Heart right ventricle (tissue), 16 donors: ENCODE data around the gene ABHD16A. TPM values are rescaled to one million over a fixed set of nuclear protein-coding genes. Genes with fewer than 3 reads are reported as not detected.

ENCODE experiments used
- ATAC-seq, 8 donors: fragments of 200-7000 bp; cut with Tn5 transposase; one replicate each; pipeline ENCODE4 v1.9.1; 2020; ENCODE audit warnings: mild to moderate bottlenecking in 8 of 8, moderate library complexity in 8 of 8, moderate number of reproducible peaks in 1 of 8
- DNase-seq, 2 donors: peaks; one replicate each; pipeline ENCODE4 v3.0.0-alpha.2; 2020
- H3K27ac ChIP-seq, 10 donors: fragments of 200-600 bp; sonication (generic) in 2 of 10; one replicate each; pipeline versions ENCODE4 v1.5.0 to v1.8.0; 2020 to 2022; ENCODE audit warnings: mild to moderate bottlenecking in 3 of 10
- H3K27me3 ChIP-seq, 7 donors: fragments of 200-600 bp; one replicate each; pipeline ENCODE4 v1.8.0; 2021 to 2022; ENCODE audit warnings: mild to moderate bottlenecking in 2 of 7
- H3K36me3 ChIP-seq, 9 donors: fragments of 200-600 bp; sonication (generic) in 1 of 9; one replicate each; pipeline versions ENCODE4 v1.5.0 to v1.8.0; 2020 to 2022; ENCODE audit warnings: mild to moderate bottlenecking in 2 of 9
- H3K4me1 ChIP-seq, 9 donors: fragments of 200-600 bp; sonication (generic) in 1 of 9; one replicate each; pipeline versions ENCODE4 v1.5.0 to v1.8.0; 2020 to 2022; ENCODE audit warnings: mild to moderate bottlenecking in 4 of 9
- H3K4me3 ChIP-seq, 10 donors: fragments of 200-600 bp; sonication (generic) in 2 of 10; one replicate each; pipeline versions ENCODE4 v1.5.0 to v1.8.0; 2020 to 2022; ENCODE audit warnings: mild to moderate bottlenecking in 7 of 10, moderate library complexity in 2 of 10
- H3K9me3 ChIP-seq, 11 donors: fragments of 200-600 bp in 10 of 11; sonication (generic) in 2 of 11; one replicate each; pipeline versions ENCODE4 v1.5.0 to v1.8.0; 2013 to 2022; ENCODE audit warnings: mild to moderate bottlenecking in 2 of 11, control low read depth in 1 of 11, moderate library complexity in 1 of 11
- CTCF ChIP-seq, 9 donors: fragments of 200-600 bp; sonication (generic) in 2 of 9; IDR thresholded peaks; one replicate each; pipeline versions ENCODE4 v1.5.0 to v1.8.0; 2021 to 2022; ENCODE audit warnings: antibody characterized with exemption in 9 of 9, mild to moderate bottlenecking in 5 of 9, moderate library complexity in 1 of 9
- WGBS, 2 donors: extraction: QIAGEN DNeasy Blood & Tissue Kit; methylation state at CpG; one replicate each; pipeline ENCODE4 v1.1.7; 2013; ENCODE audit warnings: inconsistent platforms in 1 of 2; 5-methylcytosine and 5-hydroxymethylcytosine counted together
- intact Hi-C, 10 donors: fragments of 100-400 bp; cut with DNase I; formaldehyde crosslinking; loops; one replicate each; pipeline versions ENCODE4 v1.11.1 to v1.14.2; 2022
- polyA plus RNA-seq, 2 donors: library from polyadenylated mRNA; stranded (reverse); fragments of 200-250 nt; gene quantifications; one replicate each; pipeline ENCODE4 v1.2.3, GENCODE V29; 2013
- total RNA-seq, 10 donors: library from RNA; stranded (reverse); fragmentation: NEBNext Ultra II Directional in 3 of 10; extraction: Animal tissue kit (Norgen Biotek cat#: 25700) in 3 of 10; gene quantifications; one replicate each; pipeline versions ENCODE4 v1.2.1 to v1.2.4, GENCODE V29; 2021 to 2023
- donor health status: Arrhythmogenic right ventricular cardiomyopathy.
- donor health status: ischemic (EF 13 %, LVEDD 7.1; RV severe dilation, severe dysfunction).
- donor health status: healthy with polysubstance abuse.
- donor health status: DM: no; HTN: yes; CAD: no.
- donor health status: DM: no; HTN: no; CAD: no.
- donor health status: ischemic (EF 25% LVEDD 6.9; RV normal size, moderate dysfunction).
- donor health status: ischemic (EF 25% LVEDD 5.7; RV mildly dilated, moderate dysfunction).
- donor health status: healthy.
- donor health status: DM: yes; HTN: yes; CAD: no.
- donor health status: Ischemic cardiomyopathy.
- donor health status: ischemic (EF 35%, LVEDD 5.7; RV mildly dilated, moderate dysfunction).
- donor health status: nonischemic (EF 11% LVEDD 7.7; RV severe dilation, severe dysfunction).
- donor health status: DM: yes; HTN: yes; CAD: no.
- donor health status: PGD.
- donor health status: ischemic (EF 29% LVEDD 5.4; RV normal size, mild dysfunction).
- donor health status: nonischemic (EF 23%, LVEDD 6.1; RV moderate dilation, normal function).

Gene ABHD16A
- total and polyA plus RNA-seq, 12 donors, result 24.3 to 45.2 (median 28.7) TPM

- ATAC-seq (no peak), DNase-seq (no peak)
- Histone ChIP-seq H3K27ac (no peak within 1 kb of the TSS), H3K27me3 (no peaks in the 10 kb centered on the region), H3K4me3 (no peak within 1 kb of the TSS), H3K36me3 (no peaks in the 10 kb centered on the region), H3K4me1 (peaks cover 0 to 10% (median 0%) of the 10 kb centered on the region in 9 donors), H3K9me3 (no peaks in the 10 kb centered on the region)
- WGBS, 2 donors, result 73 to 80% methylated on average over 16 of the region's 16 CpGs
- intact Hi-C loops, result no loop called here
- no peak for TF ChIP-seq CTCF (IDR thresholded peaks at IDR 0.05)
Measured at GRCh38 chr6:31715022-31715958, 12.2 kb upstream of the ABHD16A start, which contains the start of gene LY6G6D. TSS of gene LY6G6D (plus strand) at chr6:31715348. CDS start at chr6:31715356, 8 bp downstream.

- Histone ChIP-seq H3K9me3 (no peaks in the 10 kb centered on the region), H3K4me1 (peaks cover 0 to 10% (median 0%) of the 10 kb centered on the region in 9 donors), H3K36me3 (no peaks in the 10 kb centered on the region), H3K27me3 (peaks cover 0 to 5% (median 0%) of the 10 kb centered on the region in 7 donors), H3K27ac (no peak overlapping the region), H3K4me3 (no peak overlapping the region)
- no peak for TF ChIP-seq CTCF (IDR thresholded peaks at IDR 0.05)
- intact Hi-C loops, result no loop called here
- no peak for ATAC-seq
- no peak for DNase-seq
- 53 to 57% methylated on average over 4 to 5 of the region's 5 CpGs for WGBS, 2 donors
Measured at GRCh38 chr6:31713991-31714684, 11.0 kb upstream of the ABHD16A start.

- Histone ChIP-seq H3K27ac (no peak overlapping the region), H3K4me1 (peaks cover 0 to 10% (median 0%) of the 10 kb centered on the region in 9 donors), H3K4me3 (no peak overlapping the region), H3K9me3 (no peaks in the 10 kb centered on the region), H3K36me3 (no peaks in the 10 kb centered on the region), H3K27me3 (peaks cover 0 to 5% (median 0%) of the 10 kb centered on the region in 7 donors)
- DNase-seq, result no peak
- TF ChIP-seq CTCF (IDR thresholded peaks at IDR 0.05), result no peak
- 68 to 72% methylated on average over 4 of the region's 4 CpGs for WGBS, 2 donors
- intact Hi-C loops, result no loop called here
- no peak for ATAC-seq
Measured at GRCh38 chr6:31713465-31713864, 10.3 kb upstream of the ABHD16A start.

GRCh38 chr6:31712296-31712695 is 9.2 kb upstream of the ABHD16A start:
- peak in 7 of 9 donors; percentile 17 to 39 (median 24) for TF ChIP-seq CTCF (IDR thresholded peaks at IDR 0.05)
- intact Hi-C loops, result no loop called here
- DNase-seq (peak; percentile 15 to 29), ATAC-seq (peak in 7 of 8 donors; percentile 48 to 75 (median 65))
- Histone ChIP-seq H3K36me3 (no peaks in the 10 kb centered on the region), H3K4me1 (peaks cover 0 to 10% (median 0%) of the 10 kb centered on the region in 9 donors), H3K4me3 (no peak overlapping the region), H3K27me3 (peaks cover 0 to 5% (median 0%) of the 10 kb centered on the region in 7 donors), H3K9me3 (no peaks in the 10 kb centered on the region), H3K27ac (no peak overlapping the region)
- WGBS, 2 donors, result 81 to 84% methylated on average over 8 of the region's 8 CpGs
